Measurements from ENCODE around the gene CFAP141.

Gene CFAP141

DNA sequence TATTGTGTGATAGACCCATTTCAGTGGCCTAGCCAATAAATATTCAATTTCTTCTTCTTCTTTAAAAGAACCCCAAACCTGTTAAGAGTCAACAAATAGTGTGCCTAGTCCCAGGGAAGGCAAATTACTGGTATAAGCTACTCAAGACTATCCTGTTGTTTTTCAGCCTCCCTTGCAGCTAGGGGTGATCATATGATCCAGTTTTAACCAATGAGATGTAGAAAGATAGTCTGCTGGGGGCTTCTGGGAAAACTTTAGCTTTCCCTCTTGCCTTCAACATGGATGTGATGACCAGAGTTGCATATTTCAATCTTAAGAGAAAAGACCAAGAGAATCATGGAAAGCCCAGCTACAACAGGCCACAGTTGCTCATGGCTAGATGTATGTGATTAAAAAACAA is 46.6 kb downstream of the CFAP141 start:
- TF ChIP-seq, protein P1, sequence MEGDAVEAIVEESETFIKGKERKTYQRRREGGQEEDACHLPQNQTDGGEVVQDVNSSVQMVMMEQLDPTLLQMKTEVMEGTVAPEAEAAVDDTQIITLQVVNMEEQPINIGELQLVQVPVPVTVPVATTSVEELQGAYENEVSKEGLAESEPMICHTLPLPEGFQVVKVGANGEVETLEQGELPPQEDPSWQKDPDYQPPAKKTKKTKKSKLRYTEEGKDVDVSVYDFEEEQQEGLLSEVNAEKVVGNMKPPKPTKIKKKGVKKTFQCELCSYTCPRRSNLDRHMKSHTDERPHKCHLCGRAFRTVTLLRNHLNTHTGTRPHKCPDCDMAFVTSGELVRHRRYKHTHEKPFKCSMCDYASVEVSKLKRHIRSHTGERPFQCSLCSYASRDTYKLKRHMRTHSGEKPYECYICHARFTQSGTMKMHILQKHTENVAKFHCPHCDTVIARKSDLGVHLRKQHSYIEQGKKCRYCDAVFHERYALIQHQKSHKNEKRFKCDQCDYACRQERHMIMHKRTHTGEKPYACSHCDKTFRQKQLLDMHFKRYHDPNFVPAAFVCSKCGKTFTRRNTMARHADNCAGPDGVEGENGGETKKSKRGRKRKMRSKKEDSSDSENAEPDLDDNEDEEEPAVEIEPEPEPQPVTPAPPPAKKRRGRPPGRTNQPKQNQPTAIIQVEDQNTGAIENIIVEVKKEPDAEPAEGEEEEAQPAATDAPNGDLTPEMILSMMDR (IDR thresholded peaks at IDR 0.05; ENCODE audit: extremely low read depth, insufficient read depth, missing control alignments): no peak
- in situ Hi-C loops (cut with MboI; ENCODE audit: low pct_unique_long_range_greater_than_20kb, low sequenced_read_pairs, unreplicated experiment): no loop called here
- DNase-seq (ENCODE audit: low spot score): no peak

DNA sequence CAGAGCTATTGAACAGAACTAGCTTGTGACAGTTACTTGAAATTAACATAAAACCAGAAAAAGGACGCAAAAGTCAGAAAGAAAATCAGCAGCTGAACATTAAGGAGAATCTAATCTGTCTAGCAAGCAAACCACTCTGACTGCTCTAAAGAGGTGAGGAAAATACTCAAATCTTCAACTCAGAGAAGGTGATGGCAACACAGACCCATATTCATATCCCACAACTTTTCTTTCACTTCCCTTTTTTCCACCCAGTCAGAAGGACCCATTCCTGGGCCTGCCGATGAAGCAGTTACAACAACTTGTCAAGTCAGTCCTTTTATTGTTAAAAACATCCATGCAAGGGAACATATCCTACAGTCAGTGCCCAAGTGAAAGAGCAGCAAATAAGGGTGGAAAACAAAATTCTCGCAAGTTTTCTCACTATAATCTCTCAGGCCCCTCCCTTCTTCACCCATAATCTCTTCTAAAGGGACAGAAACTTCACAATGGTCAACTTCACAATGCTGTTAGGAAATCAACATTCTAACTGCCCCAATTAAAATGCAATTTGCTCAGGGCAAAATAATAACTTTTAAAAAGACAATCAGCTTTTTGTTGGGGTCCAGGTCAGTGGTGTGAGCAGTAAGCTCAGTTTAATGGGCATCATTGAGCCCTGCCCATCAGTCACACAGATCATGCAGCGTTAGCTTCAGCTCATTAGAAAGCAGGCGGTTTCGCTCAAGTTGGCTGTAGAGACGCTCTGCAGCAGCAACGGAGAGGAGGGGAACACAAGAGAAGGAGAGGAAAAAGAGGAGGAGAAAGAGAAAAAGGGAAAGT is 47.6 kb downstream of the CFAP141 start:
- no peak for DNase-seq (ENCODE audit: low spot score)
- TF ChIP-seq, protein P1 (IDR thresholded peaks at IDR 0.05; ENCODE audit: extremely low read depth, insufficient read depth, missing control alignments): no peak

DNA sequence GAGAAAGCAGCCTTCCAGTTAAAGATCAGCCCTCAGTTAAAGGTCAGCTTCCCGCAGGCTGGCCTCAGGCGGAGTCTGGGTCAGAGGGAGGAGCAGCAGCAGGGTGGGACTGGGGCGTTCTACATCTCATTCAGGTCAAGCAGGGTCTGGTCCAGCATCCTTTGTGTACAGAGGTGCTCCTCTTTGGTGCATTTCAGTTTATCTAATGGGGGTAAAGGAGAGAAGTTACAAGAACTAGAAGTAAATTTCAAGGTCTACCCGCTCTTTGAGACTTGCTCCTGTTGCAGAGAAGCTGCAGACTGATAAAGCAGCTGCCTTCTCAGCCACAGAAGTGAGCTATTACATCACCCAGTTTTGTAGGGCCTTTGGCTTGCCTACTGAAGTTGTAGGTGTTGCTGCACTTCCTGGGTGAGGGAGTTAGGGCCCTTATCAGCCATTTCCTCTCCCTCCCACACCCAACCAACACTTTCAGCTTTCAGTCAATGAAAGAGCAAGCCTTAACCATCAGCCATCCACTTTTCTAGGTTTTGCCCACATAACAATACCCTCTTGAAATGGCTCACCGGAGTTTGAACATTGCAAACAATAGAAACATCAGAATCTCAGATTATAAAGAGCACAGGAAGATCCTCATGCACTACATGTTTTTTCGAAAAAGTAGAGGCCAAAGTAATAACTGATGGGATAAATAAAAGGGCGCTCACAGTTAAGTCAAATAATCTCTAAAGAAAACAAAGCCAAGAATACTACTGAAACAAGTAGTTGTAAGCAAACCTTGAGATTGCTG is 48.4 kb downstream of the CFAP141 start:
- DNase-seq (ENCODE audit: low spot score): peak; percentile 81
- in situ Hi-C loops (cut with MboI; ENCODE audit: low pct_unique_long_range_greater_than_20kb, low sequenced_read_pairs, unreplicated experiment): no loop called here
- TF ChIP-seq, protein P1 (IDR thresholded peaks at IDR 0.05; ENCODE audit: extremely low read depth, insufficient read depth, missing control alignments): no peak

More for the DNA sequence above, 47.6 kb downstream of the CFAP141 start:
- in situ Hi-C loops (cut with MboI; ENCODE audit: low pct_unique_long_range_greater_than_20kb, low sequenced_read_pairs, unreplicated experiment): no loop called here

DNA sequence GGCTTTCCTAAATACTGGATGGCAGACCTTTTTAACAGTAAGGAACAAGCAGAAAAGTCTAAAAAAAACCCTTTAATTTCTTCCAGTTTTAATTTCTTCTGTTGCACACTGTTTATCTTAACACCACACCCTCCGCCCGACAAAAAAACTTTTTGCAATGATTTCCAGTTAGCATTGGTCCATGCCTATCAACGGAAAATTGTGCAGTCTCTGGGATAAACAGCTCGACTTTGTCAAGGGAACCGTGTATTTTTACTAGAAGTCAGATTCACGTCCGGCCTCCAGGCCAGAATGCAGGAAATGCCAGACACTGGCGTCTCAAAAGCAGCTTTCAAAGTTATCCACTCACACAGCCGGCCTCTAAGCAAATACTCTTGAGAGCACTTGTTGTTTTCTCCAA is 50.9 kb downstream of the CFAP141 start:
- DNase-seq (ENCODE audit: low spot score): no peak
- TF ChIP-seq, protein P1 (IDR thresholded peaks at IDR 0.05; ENCODE audit: extremely low read depth, insufficient read depth, missing control alignments): no peak
- in situ Hi-C loops (cut with MboI; ENCODE audit: low pct_unique_long_range_greater_than_20kb, low sequenced_read_pairs, unreplicated experiment): no loop called here

DNA sequence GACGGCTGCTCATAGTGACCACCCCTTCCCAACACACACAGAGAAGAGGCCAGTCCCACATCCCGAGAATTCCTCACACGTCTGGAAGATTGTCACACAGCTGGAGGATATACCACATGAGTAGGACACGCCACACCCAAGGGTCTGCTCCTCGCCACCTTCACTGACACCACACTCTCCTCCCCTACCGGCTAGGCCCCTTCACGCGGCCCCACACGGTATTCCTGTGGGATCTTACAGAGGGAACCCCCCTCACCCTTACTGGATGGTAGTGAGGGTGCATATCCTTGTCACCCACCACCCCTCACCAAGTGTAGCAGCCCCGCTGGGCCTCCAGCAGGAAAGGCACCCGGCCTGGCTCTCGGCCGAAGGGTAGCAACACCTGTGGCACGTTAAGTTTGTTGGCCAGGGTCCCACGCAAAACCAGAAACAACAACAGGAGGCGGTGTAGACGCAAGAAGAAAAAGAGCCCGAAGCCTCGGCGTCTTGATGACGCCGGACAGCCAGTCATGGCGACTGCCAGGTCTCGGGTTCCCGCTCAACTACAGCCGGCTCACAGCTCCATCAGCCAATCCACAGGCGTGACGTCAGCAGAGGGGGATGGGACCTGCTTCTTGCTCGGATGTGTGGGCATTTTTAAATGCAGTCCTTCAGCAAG is 51.5 kb downstream of the CFAP141 start, which contains the start of gene NUP210L:
TSS of gene NUP210L (minus strand) at position 540 of the 658 bp plus-strand sequence.
- TF ChIP-seq, protein P1 (IDR thresholded peaks at IDR 0.05; ENCODE audit: extremely low read depth, insufficient read depth, missing control alignments): no peak
- in situ Hi-C loops (cut with MboI; ENCODE audit: low pct_unique_long_range_greater_than_20kb, low sequenced_read_pairs, unreplicated experiment): no loop called here
- DNase-seq (ENCODE audit: low spot score): no peak

DNA sequence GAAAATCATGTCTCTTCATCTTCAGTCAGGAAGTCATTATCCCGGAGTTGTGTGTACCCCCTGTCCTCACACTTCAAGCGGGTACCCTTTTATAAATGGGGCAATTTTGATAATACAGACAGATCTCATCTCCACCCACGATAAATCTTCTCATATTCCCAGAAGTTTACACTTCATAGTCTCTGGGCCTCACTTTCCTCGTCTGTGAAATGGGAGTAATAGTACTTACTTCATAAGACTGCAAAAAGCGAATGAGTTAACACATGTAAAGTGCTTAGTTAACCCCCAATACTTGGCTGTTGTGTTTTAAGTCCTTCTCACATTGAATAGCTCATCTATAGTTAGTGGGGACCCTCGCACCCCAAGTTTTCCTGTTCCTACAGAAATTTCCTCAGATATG is 52.1 kb downstream of the CFAP141 start:
- TF ChIP-seq, protein P1 (IDR thresholded peaks at IDR 0.05; ENCODE audit: extremely low read depth, insufficient read depth, missing control alignments): no peak
- in situ Hi-C loops (cut with MboI; ENCODE audit: low pct_unique_long_range_greater_than_20kb, low sequenced_read_pairs, unreplicated experiment): no loop called here
- DNase-seq (ENCODE audit: low spot score): no peak

Data from GM13977 (cell line).